ENCODE measurements around the gene CCL4L2.
"Not testable (repeated sequence)": the region's sequence is repeated elsewhere in the genome, so short reads cannot be mapped to it uniquely, and the experiment has no call there.

The CCL4L2 gene

GRCh38 chr17:36185416-36185815 is 25.4 kb upstream of the CCL4L2 start:
- TF ChIP-seq CTCF (IDR thresholded peaks at IDR 0.05; ENCODE audit: control insufficient read depth, insufficient read depth, low read depth, low read length, missing control alignments): no peak
- DNase-seq (ENCODE audit: low read depth): no peak
- H3K4me3 ChIP-seq (ENCODE audit: control insufficient read depth, low read depth, low read length): no peak overlapping the region

- not testable (repeated sequence) for DNase-seq (ENCODE audit: low read depth); H3K4me3 ChIP-seq (ENCODE audit: control insufficient read depth, low read depth, low read length)
Observed at GRCh38 chr17:36186810-36187763, 23.8 kb upstream of the CCL4L2 start.

GRCh38 chr17:36187943-36188665 is 22.8 kb upstream of the CCL4L2 start:
- H3K4me3 ChIP-seq (ENCODE audit: control insufficient read depth, low read depth, low read length); DNase-seq (ENCODE audit: low read depth): not testable (repeated sequence)

GRCh38 chr17:36188891-36189306 is 22.0 kb upstream of the CCL4L2 start:
- no peak for TF ChIP-seq CTCF (IDR thresholded peaks at IDR 0.05; ENCODE audit: control insufficient read depth, insufficient read depth, low read depth, low read length, missing control alignments)
- no peak for DNase-seq (ENCODE audit: low read depth)
- H3K4me3 ChIP-seq (ENCODE audit: control insufficient read depth, low read depth, low read length): no peak overlapping the region

GRCh38 chr17:36189993-36190392 is 20.9 kb upstream of the CCL4L2 start:
- not testable (repeated sequence) for DNase-seq (ENCODE audit: low read depth); H3K4me3 ChIP-seq (ENCODE audit: control insufficient read depth, low read depth, low read length)

GRCh38 chr17:36190549-36191330 is 20.1 kb upstream of the CCL4L2 start:
- H3K4me3 ChIP-seq (ENCODE audit: control insufficient read depth, low read depth, low read length); DNase-seq (ENCODE audit: low read depth): not testable (repeated sequence)

- no peak for TF ChIP-seq CTCF (IDR thresholded peaks at IDR 0.05; ENCODE audit: control insufficient read depth, insufficient read depth, low read depth, low read length, missing control alignments)
- no peak overlapping the region for H3K4me3 ChIP-seq (ENCODE audit: control insufficient read depth, low read depth, low read length)
- no peak for DNase-seq (ENCODE audit: low read depth)
Observed at GRCh38 chr17:36193216-36193775, 17.6 kb upstream of the CCL4L2 start.

- not testable (repeated sequence) for DNase-seq (ENCODE audit: low read depth); H3K4me3 ChIP-seq (ENCODE audit: control insufficient read depth, low read depth, low read length)
Observed at GRCh38 chr17:36194147-36194831, 16.6 kb upstream of the CCL4L2 start.

GRCh38 chr17:36194832-36195433 is 15.9 kb upstream of the CCL4L2 start:
- H3K4me3 ChIP-seq (ENCODE audit: control insufficient read depth, low read depth, low read length); DNase-seq (ENCODE audit: low read depth): not testable (repeated sequence)
